ENCODE results near the gene CLASRP. TPM values are rescaled to one million over a fixed set of nuclear protein-coding genes. Genes with fewer than 3 reads are reported as not detected.

Gene CLASRP
- total RNA-seq, 1 donor from 2014 or later = 119 TPM

GRCh38 chr19:45066921-45067661 is 28.2 kb downstream of the CLASRP start:
- Mint-ChIP-seq H3K9me3 (no peaks in the 10 kb centered on the region), H3K4me3 (no peak overlapping the region), H3K27me3 (ENCODE audit: low read depth) (no peaks in the 10 kb centered on the region), H3K4me1 (no peaks in the 10 kb centered on the region), H3K27ac (ENCODE audit: unreplicated experiment) (no peak overlapping the region), H3K36me3 (ENCODE audit: low read depth) (peaks cover 3% of the 10 kb centered on the region)
- DNase-seq (ENCODE audit: low read depth, low spot score) = no peak
- TF ChIP-seq CTCF (conservative IDR thresholded peaks at IDR 0.05) = no peak

- no peak overlapping the region for H3K27ac Mint-ChIP-seq (ENCODE audit: unreplicated experiment)
- no peak for TF ChIP-seq CTCF (conservative IDR thresholded peaks at IDR 0.05)
- DNase-seq (ENCODE audit: low read depth, low spot score) = no peak
- no peaks in the 10 kb centered on the region for H3K27me3 Mint-ChIP-seq (ENCODE audit: low read depth)
- no peaks in the 10 kb centered on the region for H3K4me1 Mint-ChIP-seq
- no peaks in the 10 kb centered on the region for H3K36me3 Mint-ChIP-seq (ENCODE audit: low read depth)
- no peaks in the 10 kb centered on the region for H3K9me3 Mint-ChIP-seq
- H3K4me3 Mint-ChIP-seq = no peak overlapping the region
Observed at GRCh38 chr19:45068041-45068440, 29.2 kb downstream of the CLASRP start.

GRCh38 chr19:45069056-45069455 is 30.2 kb downstream of the CLASRP start:
- Mint-ChIP-seq H3K27ac (ENCODE audit: unreplicated experiment) (no peak overlapping the region), H3K27me3 (ENCODE audit: low read depth) (no peaks in the 10 kb centered on the region), H3K4me3 (peak overlapping the region; percentile 15), H3K4me1 (no peaks in the 10 kb centered on the region), H3K36me3 (ENCODE audit: low read depth) (no peaks in the 10 kb centered on the region), H3K9me3 (no peaks in the 10 kb centered on the region)
- no peak for DNase-seq (ENCODE audit: low read depth, low spot score)
- no peak for TF ChIP-seq CTCF (conservative IDR thresholded peaks at IDR 0.05)

GRCh38 chr19:45070214-45070613 is 31.4 kb downstream of the CLASRP start:
- no peak overlapping the region for H3K27ac Mint-ChIP-seq (ENCODE audit: unreplicated experiment)
- no peaks in the 10 kb centered on the region for H3K36me3 Mint-ChIP-seq (ENCODE audit: low read depth)
- no peak for DNase-seq (ENCODE audit: low read depth, low spot score)
- no peak for TF ChIP-seq CTCF (conservative IDR thresholded peaks at IDR 0.05)
- H3K4me3 Mint-ChIP-seq = no peak overlapping the region
- peaks cover 4% of the 10 kb centered on the region for H3K4me1 Mint-ChIP-seq
- H3K9me3 Mint-ChIP-seq = no peaks in the 10 kb centered on the region
- H3K27me3 Mint-ChIP-seq (ENCODE audit: low read depth) = peaks cover 9% of the 10 kb centered on the region

GRCh38 chr19:45070861-45071544 is 32.2 kb downstream of the CLASRP start:
- no peak for DNase-seq (ENCODE audit: low read depth, low spot score)
- Mint-ChIP-seq H3K36me3 (ENCODE audit: low read depth) (no peaks in the 10 kb centered on the region), H3K27ac (ENCODE audit: unreplicated experiment) (peak overlapping the region; percentile 27), H3K4me1 (peaks cover 4% of the 10 kb centered on the region), H3K4me3 (no peak overlapping the region), H3K27me3 (ENCODE audit: low read depth) (peaks cover 16% of the 10 kb centered on the region), H3K9me3 (no peaks in the 10 kb centered on the region)
- TF ChIP-seq CTCF (conservative IDR thresholded peaks at IDR 0.05) = no peak
